ELR (cell line): ENCODE measurements around the gene CHEK1.
A peak's percentile ranks its signal among the peaks of the same experiment; 100 is the strongest.

Experiments used
- DNase-seq: peaks from one replicate; pipeline ENCODE4 v3.0.0-alpha.2; 2015; ENCODE audit warnings: low read depth

CHEK1 gene

DNA sequence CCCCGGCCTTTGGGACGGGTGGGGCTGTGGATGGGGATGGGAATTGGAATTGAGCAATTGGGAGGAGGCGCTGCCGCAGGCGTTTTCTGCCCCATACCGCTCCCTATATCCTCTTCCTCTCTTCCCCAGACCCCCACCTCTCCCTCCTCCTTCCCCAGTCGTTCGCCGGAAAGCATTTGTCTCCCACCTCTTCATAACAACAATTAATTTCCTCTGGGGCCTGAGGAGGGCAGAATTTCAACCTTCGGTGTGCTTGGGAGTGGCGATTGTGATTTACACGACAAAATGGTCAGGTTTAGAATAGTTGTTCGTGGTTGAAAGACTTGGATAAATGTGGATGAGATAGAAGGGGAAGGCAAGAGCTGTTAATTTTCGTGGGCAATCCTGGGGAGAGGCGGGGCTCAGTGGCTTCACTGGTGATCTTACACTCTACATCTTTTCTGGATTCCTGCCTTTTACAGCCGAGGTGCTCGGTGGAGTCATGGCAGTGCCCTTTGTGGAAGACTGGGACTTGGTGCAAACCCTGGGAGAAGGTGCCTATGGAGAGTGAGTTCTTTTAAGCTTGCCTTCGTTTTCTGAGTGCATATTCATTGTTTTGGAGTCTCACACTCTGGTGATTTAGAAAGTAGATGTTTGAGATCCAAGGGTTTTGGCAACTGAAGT lies 1.5 kb downstream of the CHEK1 start:
- peak; percentile 96 for DNase-seq

DNA sequence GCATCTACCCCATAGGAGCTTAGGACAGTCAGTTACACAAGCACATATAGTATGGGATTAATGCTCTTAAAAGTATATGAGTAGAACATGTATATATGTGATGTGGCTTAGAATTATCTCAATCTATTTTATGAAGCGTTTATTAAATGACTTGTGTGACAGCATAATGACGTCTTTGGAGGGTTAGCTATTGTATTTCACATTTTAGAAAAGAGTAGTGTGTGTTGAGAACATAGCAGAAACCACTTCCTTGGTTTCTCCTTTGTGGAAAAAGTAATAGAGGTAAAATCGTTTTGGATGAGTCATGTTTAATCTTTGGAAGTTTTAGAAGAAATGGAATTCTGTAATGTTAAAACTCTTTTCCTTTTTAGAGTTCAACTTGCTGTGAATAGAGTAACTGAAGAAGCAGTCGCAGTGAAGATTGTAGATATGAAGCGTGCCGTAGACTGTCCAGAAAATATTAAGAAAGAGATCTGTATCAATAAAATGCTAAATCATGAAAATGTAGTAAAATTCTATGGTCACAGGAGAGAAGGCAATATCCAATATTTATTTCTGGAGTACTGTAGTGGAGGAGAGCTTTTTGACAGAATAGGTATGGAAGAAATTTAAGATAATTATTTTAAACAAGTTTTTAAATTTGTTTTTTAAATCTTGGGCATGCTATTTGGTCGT lies 2.4 kb downstream of the CHEK1 start:
- peak; percentile 26 for DNase-seq

DNA sequence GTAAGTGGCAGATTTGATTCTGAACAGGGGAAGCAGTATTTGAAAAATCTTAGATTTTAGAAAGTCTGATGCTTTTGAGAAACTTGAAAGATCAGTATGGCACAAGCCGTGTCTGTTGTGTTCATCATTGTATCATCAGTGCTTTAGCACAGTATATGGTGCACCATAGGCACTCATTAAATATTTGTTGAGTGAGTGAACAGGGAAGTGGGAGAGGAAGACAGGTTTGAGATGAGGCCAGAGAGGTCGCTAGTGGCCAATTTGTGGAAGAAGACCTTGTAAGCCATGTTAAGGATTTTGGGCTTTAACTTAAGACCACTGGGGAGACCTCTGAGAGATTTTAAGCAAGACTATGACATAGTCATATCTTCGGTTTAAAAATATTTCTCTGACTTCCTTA lies 12.9 kb downstream of the CHEK1 start:
- peak; percentile 12 for DNase-seq

DNA sequence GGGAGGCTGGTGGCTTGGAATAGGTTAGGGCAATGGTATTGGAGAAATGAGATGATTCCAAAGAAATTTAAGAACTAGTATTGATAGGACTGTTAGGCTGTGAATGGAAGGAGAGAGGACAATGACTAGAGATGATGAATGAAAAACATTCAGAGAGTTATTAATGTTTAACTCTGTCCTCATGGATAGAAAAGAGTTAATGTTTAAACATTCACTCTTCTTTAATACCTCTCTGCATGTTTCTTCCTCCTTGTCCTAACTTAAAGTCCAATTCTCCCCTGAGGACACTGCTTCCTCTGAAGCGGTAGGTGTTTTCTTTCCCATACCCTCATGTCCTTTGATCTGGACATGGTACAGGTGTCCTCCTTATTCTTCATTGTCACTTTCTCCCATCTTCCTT lies 13.4 kb downstream of the CHEK1 start:
- no peak for DNase-seq

DNA sequence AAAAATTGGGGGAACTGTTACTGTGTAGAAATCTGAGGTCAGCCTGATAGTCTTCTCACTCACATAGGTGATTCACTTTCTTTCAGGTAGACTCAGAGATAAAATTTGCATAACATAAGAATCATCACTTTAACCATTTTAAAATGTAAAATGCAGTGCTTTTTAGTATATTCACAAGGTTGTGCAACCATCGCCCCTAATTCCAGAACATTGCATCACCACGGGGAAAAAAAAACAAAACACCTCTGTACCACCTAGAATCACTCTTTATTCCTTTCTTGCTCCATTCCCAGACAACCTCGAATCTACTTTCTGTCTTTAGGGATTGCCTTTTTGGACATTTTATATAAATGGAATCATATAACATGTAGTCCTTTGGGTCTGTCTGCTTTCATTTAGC lies 20.9 kb downstream of the CHEK1 start:
- DNase-seq, result no peak

DNA sequence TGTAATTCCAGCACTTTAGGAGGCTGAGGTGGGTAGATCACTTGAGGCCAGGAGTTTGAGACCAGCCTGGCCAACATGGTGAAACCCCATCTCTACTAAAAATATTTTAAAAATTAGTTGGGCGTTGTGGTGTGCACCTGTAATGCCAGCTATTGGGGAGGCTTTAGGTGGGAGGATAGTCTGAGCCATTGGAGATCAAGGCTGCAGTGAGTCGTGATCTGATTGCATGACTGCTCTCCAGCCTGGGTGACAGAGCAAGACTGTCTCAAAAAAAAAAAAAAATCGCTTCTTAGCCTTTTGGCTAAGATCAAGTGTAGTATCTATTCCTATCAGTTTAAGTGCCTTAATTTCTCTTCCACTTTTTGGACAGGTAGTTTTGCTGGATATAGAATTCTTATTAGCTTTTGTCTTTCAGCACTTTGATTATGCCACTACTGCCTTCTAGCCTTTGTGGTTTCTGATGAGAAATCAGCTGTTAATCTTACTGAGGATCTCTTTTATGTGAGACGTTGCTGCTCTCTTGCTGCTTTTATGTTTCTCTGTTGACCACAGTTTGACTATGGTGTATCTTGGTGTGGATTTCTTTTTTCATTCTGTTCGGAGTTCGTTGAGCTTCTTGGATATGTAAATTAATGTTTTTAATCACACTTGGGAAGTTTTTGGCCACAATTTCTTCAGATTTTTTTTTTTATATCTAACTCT lies 24.7 kb downstream of the CHEK1 start:
- DNase-seq, result no peak

DNA sequence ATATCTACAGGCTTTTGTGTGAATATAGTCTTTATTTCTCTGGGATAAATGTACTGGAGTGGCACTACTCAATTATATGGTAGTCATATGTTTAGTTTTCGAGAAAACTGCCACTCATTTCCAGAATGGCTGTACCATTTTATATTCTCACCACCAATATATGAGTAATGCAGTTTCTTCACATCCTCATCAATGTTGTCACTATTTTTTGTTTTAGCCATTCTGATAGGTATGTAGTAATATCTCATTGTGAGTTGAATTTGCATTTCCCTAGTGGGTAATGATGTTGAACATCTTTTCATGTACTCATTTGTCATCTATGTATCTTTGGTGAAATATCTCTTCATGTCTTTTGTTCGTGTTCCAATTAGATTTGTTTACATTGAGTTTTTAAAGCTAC lies 37.7 kb downstream of the CHEK1 start:
- no peak for DNase-seq

DNA sequence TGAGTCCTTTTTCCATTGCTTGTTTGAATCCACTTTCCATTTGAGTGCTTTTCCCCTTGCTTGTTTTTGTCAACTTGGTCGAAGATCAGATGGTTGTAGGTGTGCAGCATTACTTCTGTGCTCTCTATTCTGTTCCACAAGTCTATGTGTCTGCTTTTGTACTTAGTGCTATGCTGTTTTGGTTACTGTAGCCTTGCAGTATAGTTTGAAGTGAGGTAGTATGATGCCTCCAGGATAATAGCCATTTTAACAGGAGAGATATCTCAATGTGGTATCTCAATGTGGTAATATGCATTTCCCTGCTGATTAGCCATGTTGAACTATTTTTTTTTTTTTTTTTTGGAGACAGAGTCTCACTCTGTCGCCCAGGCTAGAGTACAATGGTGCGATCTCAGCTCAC lies 38.9 kb downstream of the CHEK1 start:
- DNase-seq, result peak; percentile 18

- DNase-seq, result no peak
Measured at GRCh38 chr11:125667151-125667550, 42.2 kb downstream of the CHEK1 start.

GRCh38 chr11:125670172-125670571 lies 45.2 kb downstream of the CHEK1 start:
- DNase-seq, result no peak

- DNase-seq, result no peak
Measured at GRCh38 chr11:125671561-125671960, 46.6 kb downstream of the CHEK1 start.

GRCh38 chr11:125674210-125674609 lies 49.2 kb downstream of the CHEK1 start:
- DNase-seq, result no peak

GRCh38 chr11:125675196-125675595 lies 50.2 kb downstream of the CHEK1 start:
- peak; percentile 33 for DNase-seq

- peak; percentile 39 for DNase-seq
Measured at GRCh38 chr11:125679397-125679796, 54.4 kb downstream of the CHEK1 start.

DNA sequence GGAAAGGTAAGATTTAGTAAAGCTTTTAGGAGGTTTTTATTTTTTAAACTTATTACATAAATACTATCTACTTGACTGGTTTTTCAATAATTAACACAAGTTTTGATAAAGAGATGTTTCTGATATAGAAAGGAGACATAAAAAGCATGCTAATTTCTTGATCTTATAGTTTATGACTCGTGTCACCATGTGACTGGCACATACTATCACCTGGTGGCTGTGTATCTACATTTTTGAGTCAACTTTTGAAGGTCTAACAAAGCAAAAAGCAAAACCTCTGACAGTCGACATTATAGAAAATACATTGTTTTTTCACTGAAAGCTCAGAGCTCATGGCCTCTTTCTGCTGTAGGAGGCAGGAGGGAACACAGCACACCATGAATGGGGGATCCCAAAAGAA lies 54.9 kb downstream of the CHEK1 start:
- DNase-seq, result no peak

GRCh38 chr11:125680747-125681146 lies 55.8 kb downstream of the CHEK1 start, which contains the start of gene ACRV1:
Gene ACRV1, minus strand, starts transcription at chr11:125680847. Its CDS starts 67 bp downstream, at chr11:125680780.
- DNase-seq, result no peak

DNA sequence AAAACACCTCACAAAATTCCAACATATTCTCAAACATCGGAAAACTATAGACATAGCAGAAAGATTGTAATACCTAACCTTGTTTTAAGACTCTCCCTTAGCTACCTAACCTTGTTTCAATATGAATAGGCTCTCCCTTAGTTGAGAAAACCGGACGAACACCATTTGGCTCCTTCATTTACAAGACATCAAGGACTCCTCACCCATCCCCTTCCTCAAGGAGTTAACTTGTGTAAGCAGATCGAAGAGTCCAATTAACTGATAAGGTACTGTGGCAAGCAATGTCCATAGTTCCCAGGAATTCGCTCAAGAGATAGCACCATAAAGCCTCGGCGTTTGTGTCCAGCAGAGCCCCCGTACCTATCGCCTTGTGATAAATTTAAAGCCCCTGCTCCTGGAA lies 60.3 kb downstream of the CHEK1 start:
- no peak for DNase-seq

DNA sequence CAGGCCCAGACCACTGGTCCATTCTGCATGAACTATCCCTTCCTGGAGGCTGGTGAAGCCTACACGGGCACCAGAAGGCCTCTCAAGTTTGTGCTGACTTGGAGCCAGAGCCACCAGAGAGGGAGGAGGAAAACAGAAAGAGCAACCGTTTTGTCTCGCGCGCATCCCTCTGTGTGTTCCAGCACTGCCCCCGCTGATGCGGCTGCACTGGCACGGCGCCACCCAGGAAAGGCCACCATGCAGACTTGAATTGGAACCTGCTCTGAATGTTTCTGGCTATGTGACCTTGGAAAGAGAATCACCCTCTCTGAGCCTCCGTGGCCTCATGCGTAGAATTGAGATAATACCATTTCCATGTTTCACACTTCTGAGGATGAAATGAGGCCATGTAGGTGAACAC lies 63.1 kb downstream of the CHEK1 start:
- no peak for DNase-seq

DNA sequence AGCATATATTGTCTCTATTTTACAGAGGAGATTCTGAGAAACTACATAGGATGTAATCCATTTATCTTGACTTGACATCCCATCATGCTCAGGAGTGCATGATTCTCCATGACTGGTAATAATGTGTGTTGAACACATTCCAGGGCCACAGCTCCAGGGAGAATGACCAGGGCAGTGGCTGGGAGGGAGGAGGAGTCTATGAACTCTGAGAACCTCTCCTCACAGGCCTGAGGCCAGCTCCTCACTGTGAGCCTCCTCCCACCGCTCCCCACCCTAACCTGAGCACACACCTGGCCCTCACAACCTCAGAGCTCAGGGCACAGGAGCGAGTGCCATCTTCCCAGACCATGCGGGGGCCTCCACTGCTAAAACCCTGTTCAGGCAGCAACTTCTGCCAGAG lies 63.7 kb downstream of the CHEK1 start:
- no peak for DNase-seq

- DNase-seq, result no peak
Measured at GRCh38 chr11:125689274-125689859, 64.4 kb downstream of the CHEK1 start.

DNA sequence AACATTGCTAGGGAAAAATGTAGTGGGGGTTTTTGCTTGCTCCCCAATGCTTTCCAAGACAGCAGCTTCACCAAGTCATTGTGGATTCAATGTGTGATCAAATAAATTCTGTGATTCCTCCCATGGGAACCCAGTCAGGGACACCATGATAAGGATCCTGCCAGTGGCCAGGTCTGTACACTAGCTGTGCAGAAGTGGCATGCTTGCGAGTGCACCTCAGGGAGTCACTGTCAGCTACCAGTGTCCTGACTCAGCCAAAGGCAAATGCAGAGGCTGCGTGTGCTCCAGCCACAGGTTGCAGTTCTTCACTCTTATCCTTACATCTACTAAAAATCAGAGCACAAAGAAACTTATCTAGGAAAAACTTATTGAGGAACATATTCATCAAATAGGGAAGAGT lies 65.0 kb downstream of the CHEK1 start:
- no peak for DNase-seq

- DNase-seq, result no peak
Measured at GRCh38 chr11:125692887-125693286, 67.9 kb downstream of the CHEK1 start.

DNA sequence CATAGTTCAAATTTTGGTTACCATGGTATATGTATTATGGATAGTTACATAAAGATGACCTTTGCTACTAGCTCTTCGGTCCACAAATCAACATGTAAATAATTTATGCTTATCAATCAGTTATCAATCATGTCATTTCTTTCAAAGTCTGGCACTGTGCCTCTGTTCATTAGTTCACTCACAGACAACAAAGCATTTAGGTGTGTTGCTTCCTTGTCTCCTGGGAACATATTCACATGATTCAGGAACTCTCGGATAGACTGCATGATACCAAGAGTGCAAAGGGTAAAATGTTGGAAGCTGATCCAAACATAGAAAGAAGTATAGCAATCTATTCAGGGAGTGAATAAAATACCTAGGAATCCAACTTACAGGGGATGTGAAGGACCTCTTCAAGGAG lies 70.0 kb downstream of the CHEK1 start:
- DNase-seq, result no peak
